Vagina (tissue), 2 donors: Measurements from ENCODE around the gene ZBTB16. TPM values are rescaled to one million over a fixed set of nuclear protein-coding genes. Genes with fewer than 3 reads are reported as not detected.

Source experiments
- DNase-seq, 2 donors: peaks; one replicate each; pipeline ENCODE4 v3.0.0-alpha.2; 2017; ENCODE audit errors: extremely low spot score in 2 of 2
- H3K27ac ChIP-seq: fragments of 200-600 bp; sonication (generic); one replicate; pipeline ENCODE4 v1.5.1; 2019
- H3K27me3 ChIP-seq: fragments of 200-600 bp; sonication (generic); one replicate; pipeline ENCODE4 v1.5.1; 2019
- H3K36me3 ChIP-seq, 2 donors: fragments of 200-600 bp; sonication (generic); one replicate each; pipeline ENCODE4 v1.5.1; 2017 to 2019
- H3K4me1 ChIP-seq: fragments of 200-600 bp; sonication (generic); one replicate; pipeline ENCODE4 v1.5.1; 2019
- H3K4me3 ChIP-seq, 2 donors: fragments of 200-600 bp; sonication (generic); 1 replicate in 1 of 2; 2 replicates in 1 of 2; pipeline ENCODE4 v1.5.1; 2016 to 2019
- H3K9me3 ChIP-seq: fragments of 200-600 bp; sonication (generic); one replicate; pipeline ENCODE4 v1.5.1; 2019
- CTCF ChIP-seq, 3 experiments: fragments of 450-650 bp in 2 of 3; fragments of 200-600 bp in 1 of 3; sonication (generic) in 1 of 3; IDR thresholded peaks; one replicate each; pipeline ENCODE4 v1.5.1; 2017 to 2019; ENCODE audit warnings: antibody characterized with exemption in 3 of 3, mild to moderate bottlenecking in 2 of 3, moderate library complexity in 2 of 3
- POLR2A ChIP-seq, 2 donors: fragments of 450-650 bp; IDR thresholded peaks; one replicate each; pipeline ENCODE4 v1.6.1; 2017; ENCODE audit warnings: antibody characterized with exemption in 2 of 2, mild to moderate bottlenecking in 2 of 2, moderate library complexity in 2 of 2
- POLR2AphosphoS5 ChIP-seq, 2 donors: sonication (generic); formaldehyde crosslinking; IDR thresholded peaks; one replicate each; pipeline ENCODE4 v1.9.0; 2017; ENCODE audit warnings: antibody characterized with exemption in 2 of 2, mild to moderate bottlenecking in 2 of 2, low read depth in 1 of 2; ENCODE audit not compliant: insufficient read depth in 1 of 2
- intact Hi-C: fragments of 100-400 bp; cut with DNase I; formaldehyde crosslinking; loops from one replicate; pipeline ENCODE4 v1.15.1; 2023
- total RNA-seq: library from RNA; depleted of rRNA; stranded (reverse); fragments of >200 nt; gene quantifications from one replicate; pipeline ENCODE4 v1.2.3, GENCODE V29; 2016

Gene ZBTB16
- total RNA-seq, 1 donor from 2014 or later = 243 TPM

- peaks cover 99% of the 10 kb centered on the region for H3K4me1 ChIP-seq
- no peak for DNase-seq
- peaks cover 0 to 56% of the 10 kb centered on the region in 2 donors for H3K36me3 ChIP-seq
- no peak overlapping the region for H3K4me3 ChIP-seq
- intact Hi-C loops = no loop called here
- H3K9me3 ChIP-seq = no peaks in the 10 kb centered on the region
- H3K27ac ChIP-seq = no peak overlapping the region
- H3K27me3 ChIP-seq = no peaks in the 10 kb centered on the region
- TF ChIP-seq POLR2AphosphoS5 (IDR thresholded peaks at IDR 0.05; ENCODE audit: insufficient read depth in 1 of 2, low read depth in 1 of 2) (no peak), POLR2A (IDR thresholded peaks at IDR 0.05) (no peak), CTCF (IDR thresholded peaks at IDR 0.05) (no peak)
Observed at GRCh38 chr11:114088216-114088615, 28.7 kb downstream of the ZBTB16 start.

- Histone ChIP-seq H3K27ac (no peak overlapping the region), H3K4me1 (peaks cover 92% of the 10 kb centered on the region), H3K36me3 (peaks cover 0 to 50% of the 10 kb centered on the region in 2 donors), H3K4me3 (no peak overlapping the region), H3K9me3 (no peaks in the 10 kb centered on the region), H3K27me3 (no peaks in the 10 kb centered on the region)
- TF ChIP-seq POLR2AphosphoS5 (IDR thresholded peaks at IDR 0.05; ENCODE audit: insufficient read depth in 1 of 2, low read depth in 1 of 2) (no peak), CTCF (IDR thresholded peaks at IDR 0.05) (no peak), POLR2A (IDR thresholded peaks at IDR 0.05) (no peak)
- intact Hi-C loops = no loop called here
- no peak for DNase-seq
Observed at GRCh38 chr11:114088836-114089235, 29.3 kb downstream of the ZBTB16 start.

GRCh38 chr11:114089748-114090147 lies 30.2 kb downstream of the ZBTB16 start:
- H3K9me3 ChIP-seq = no peaks in the 10 kb centered on the region
- no peak for DNase-seq
- peak overlapping the region; percentile 21 for H3K27ac ChIP-seq
- no peak overlapping the region for H3K4me3 ChIP-seq
- peaks cover 89% of the 10 kb centered on the region for H3K4me1 ChIP-seq
- peaks cover 0 to 49% of the 10 kb centered on the region in 2 donors for H3K36me3 ChIP-seq
- no peak for TF ChIP-seq CTCF (IDR thresholded peaks at IDR 0.05)
- no peaks in the 10 kb centered on the region for H3K27me3 ChIP-seq
- intact Hi-C loops = no loop called here

- peak overlapping the region; percentile 21 for H3K27ac ChIP-seq
- no peaks in the 10 kb centered on the region for H3K27me3 ChIP-seq
- no peaks in the 10 kb centered on the region for H3K9me3 ChIP-seq
- peaks cover 86% of the 10 kb centered on the region for H3K4me1 ChIP-seq
- no peak overlapping the region for H3K4me3 ChIP-seq
- DNase-seq = no peak
- TF ChIP-seq POLR2AphosphoS5 (IDR thresholded peaks at IDR 0.05; ENCODE audit: insufficient read depth in 1 of 2, low read depth in 1 of 2) (no peak), POLR2A (IDR thresholded peaks at IDR 0.05) (no peak), CTCF (IDR thresholded peaks at IDR 0.05) (no peak)
- H3K36me3 ChIP-seq = peaks cover 0 to 49% of the 10 kb centered on the region in 2 donors
- intact Hi-C loops = no loop called here
Observed at GRCh38 chr11:114090225-114090910, 30.9 kb downstream of the ZBTB16 start.

GRCh38 chr11:114090976-114091375 lies 31.5 kb downstream of the ZBTB16 start:
- DNase-seq = no peak
- H3K27me3 ChIP-seq = no peaks in the 10 kb centered on the region
- peaks cover 86% of the 10 kb centered on the region for H3K4me1 ChIP-seq
- no peak overlapping the region for H3K4me3 ChIP-seq
- H3K27ac ChIP-seq = no peak overlapping the region
- TF ChIP-seq CTCF (IDR thresholded peaks at IDR 0.05) (no peak), POLR2AphosphoS5 (IDR thresholded peaks at IDR 0.05; ENCODE audit: insufficient read depth in 1 of 2, low read depth in 1 of 2) (no peak), POLR2A (IDR thresholded peaks at IDR 0.05) (no peak)
- H3K36me3 ChIP-seq = peaks cover 0 to 49% of the 10 kb centered on the region in 2 donors
- H3K9me3 ChIP-seq = no peaks in the 10 kb centered on the region
- intact Hi-C loops = no loop called here
